ENCODE data around the gene GBF1. TPM values are rescaled to one million over a fixed set of nuclear protein-coding genes. Genes with fewer than 3 reads are reported as not detected.

GBF1 gene
- total RNA-seq, 1 donor from 2014 or later, result 36.3 TPM

GRCh38 chr10:102310361-102311024 is 65.2 kb downstream of the GBF1 start:
- peak overlapping the region; percentile 22 for H3K4me3 ChIP-seq (ENCODE audit: low read depth, low read length)
- no peak for TF ChIP-seq CTCF (conservative IDR thresholded peaks at IDR 0.05; ENCODE audit: low read depth, low read length)
- peak; percentile 90 for DNase-seq (ENCODE audit: low read depth)

GRCh38 chr10:102311025-102311420 is 65.7 kb downstream of the GBF1 start:
- no peak overlapping the region for H3K4me3 ChIP-seq (ENCODE audit: low read depth, low read length)
- no peak for TF ChIP-seq CTCF (conservative IDR thresholded peaks at IDR 0.05; ENCODE audit: low read depth, low read length)
- DNase-seq (ENCODE audit: low read depth), result no peak

GRCh38 chr10:102312683-102313082 is 67.4 kb downstream of the GBF1 start:
- TF ChIP-seq CTCF (conservative IDR thresholded peaks at IDR 0.05; ENCODE audit: low read depth, low read length), result no peak
- no peak overlapping the region for H3K4me3 ChIP-seq (ENCODE audit: low read depth, low read length)

GRCh38 chr10:102313221-102313896 is 68.0 kb downstream of the GBF1 start:
- TF ChIP-seq CTCF (conservative IDR thresholded peaks at IDR 0.05; ENCODE audit: low read depth, low read length), result no peak
- H3K4me3 ChIP-seq (ENCODE audit: low read depth, low read length), result no peak overlapping the region
- no peak for DNase-seq (ENCODE audit: low read depth)

More at GRCh38 chr10:102312683-102313082, 67.4 kb downstream of the GBF1 start:
- DNase-seq (ENCODE audit: low read depth), result peak; percentile 40

GRCh38 chr10:102314801-102315200 is 69.5 kb downstream of the GBF1 start:
- no peak overlapping the region for H3K4me3 ChIP-seq (ENCODE audit: low read depth, low read length)
- no peak for TF ChIP-seq CTCF (conservative IDR thresholded peaks at IDR 0.05; ENCODE audit: low read depth, low read length)
- DNase-seq (ENCODE audit: low read depth), result no peak

- no peak for TF ChIP-seq CTCF (conservative IDR thresholded peaks at IDR 0.05; ENCODE audit: low read depth, low read length)
- no peak for DNase-seq (ENCODE audit: low read depth)
- no peak overlapping the region for H3K4me3 ChIP-seq (ENCODE audit: low read depth, low read length)
Observed at GRCh38 chr10:102316421-102316820, 71.1 kb downstream of the GBF1 start.

- H3K4me3 ChIP-seq (ENCODE audit: low read depth, low read length), result no peak overlapping the region
- TF ChIP-seq CTCF (conservative IDR thresholded peaks at IDR 0.05; ENCODE audit: low read depth, low read length), result no peak
- no peak for DNase-seq (ENCODE audit: low read depth)
Observed at GRCh38 chr10:102322914-102323313, 77.6 kb downstream of the GBF1 start.

Measured in epithelial cell of proximal tubule (primary cell).